ENCODE results near the gene ZKSCAN2. TPM values are rescaled to one million over a fixed set of nuclear protein-coding genes. Genes with fewer than 3 reads are reported as not detected.

Gene ZKSCAN2
- total RNA-seq, 4 donors from 2014 or later, result 3.5 to 4.4 (median 3.9) TPM

DNA sequence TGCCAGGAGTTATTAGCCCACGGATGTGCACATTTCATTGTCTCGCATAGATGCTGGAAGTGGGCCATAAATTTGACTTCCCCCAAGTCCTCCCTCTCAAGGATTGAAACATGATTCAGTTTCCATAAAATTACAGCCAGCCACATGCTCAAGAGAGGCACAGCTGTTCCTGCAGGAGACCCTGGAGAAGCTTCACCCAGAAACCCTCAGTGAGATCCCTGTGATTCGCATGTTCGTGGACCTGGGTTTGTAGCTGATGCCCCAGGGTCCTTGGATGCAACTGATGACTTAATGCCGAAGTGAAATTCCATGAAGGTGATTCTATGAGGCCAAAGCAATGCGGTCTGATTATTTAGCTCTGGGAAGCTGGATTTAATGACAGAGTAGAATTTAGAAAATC lies 65.5 kb downstream of the ZKSCAN2 start:
- no peak for DNase-seq (ENCODE audit: low spot score)
- no peak for TF ChIP-seq CTCF (IDR thresholded peaks at IDR 0.05)
- ATAC-seq (ENCODE audit: low FRiP score), result no peak

DNA sequence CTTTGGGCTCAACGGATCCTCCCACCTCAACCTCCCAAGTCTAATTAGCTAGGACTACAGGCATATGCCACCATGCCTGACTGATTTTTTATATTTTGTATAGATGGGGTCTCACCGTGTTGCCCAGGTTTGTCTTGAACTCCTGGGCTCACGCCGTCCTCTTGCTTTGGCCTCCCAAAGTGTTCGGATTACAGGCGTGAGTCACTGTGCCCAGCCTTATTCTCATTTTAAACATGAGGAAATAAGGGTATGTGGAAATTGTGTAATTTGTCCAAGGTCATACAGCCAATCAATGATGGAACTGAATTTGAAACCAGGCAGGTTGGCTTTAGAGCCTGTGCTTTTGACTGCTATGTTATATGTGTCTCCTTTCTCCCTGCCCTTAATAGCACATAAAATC lies 68.3 kb downstream of the ZKSCAN2 start:
- ATAC-seq (ENCODE audit: low FRiP score) (no peak), DNase-seq (ENCODE audit: low spot score) (no peak)
- no peak for TF ChIP-seq CTCF (IDR thresholded peaks at IDR 0.05)

GRCh38 chr16:25187491-25187795 lies 70.2 kb downstream of the ZKSCAN2 start:
- no peak for TF ChIP-seq CTCF (IDR thresholded peaks at IDR 0.05)
- ATAC-seq (ENCODE audit: low FRiP score), result no peak
- DNase-seq (ENCODE audit: low spot score), result no peak

Other genes starting within 250 kb of the ZKSCAN2 start
- gene ARHGAP17, start 242.5 kb downstream of the ZKSCAN2 start, total RNA-seq, result 10 to 100 TPM; 42.6 to 86.8 (median 58.6) TPM
- gene LCMT1, start 146.1 kb downstream of the ZKSCAN2 start, total RNA-seq, result 10 to 100 TPM; 22.5 to 28.7 (median 24.8) TPM
- gene AQP8, start 40.9 kb downstream of the ZKSCAN2 start, total RNA-seq, result not detected

Data from omental fat pad (tissue), 4 donors.